Measurements from ENCODE around the gene C11orf91.

DNA sequence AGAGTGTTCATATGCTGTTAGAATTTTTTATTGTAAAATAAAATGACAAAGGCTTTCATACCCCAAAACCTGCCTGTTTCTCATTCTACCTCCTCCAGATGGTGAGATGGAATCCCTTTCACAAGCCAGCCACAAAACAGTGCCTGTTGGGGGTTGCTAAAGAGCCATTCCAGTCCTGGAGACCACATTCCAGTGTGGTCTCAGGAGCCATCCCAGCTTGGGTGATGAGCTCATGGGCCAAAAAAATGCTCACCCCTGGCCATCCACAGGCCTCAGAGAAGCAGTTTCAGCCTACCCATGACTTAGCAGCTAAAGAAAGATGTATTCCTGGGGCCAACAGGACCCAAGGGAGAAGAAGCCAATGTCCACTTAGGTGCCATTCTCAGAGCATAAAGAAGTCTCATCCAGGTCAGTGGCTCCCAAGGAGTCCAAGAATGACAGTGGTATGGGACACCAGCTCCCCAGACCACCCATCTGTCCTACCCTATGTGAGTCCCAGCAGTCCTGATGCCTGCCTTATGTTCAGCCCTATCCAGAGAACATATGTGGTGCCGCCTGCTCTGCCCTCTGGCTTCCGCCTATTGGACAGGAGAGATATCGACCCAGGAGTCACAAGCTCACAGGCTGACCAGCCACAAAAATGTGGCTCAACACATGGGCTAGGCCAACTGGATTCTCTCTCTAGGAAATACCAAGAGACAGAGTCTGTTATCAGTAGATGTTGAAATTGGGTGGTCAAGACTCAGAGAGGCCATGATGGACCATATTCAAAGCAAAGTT is 26.4 kb downstream of the C11orf91 start:
- TF ChIP-seq, protein P1, sequence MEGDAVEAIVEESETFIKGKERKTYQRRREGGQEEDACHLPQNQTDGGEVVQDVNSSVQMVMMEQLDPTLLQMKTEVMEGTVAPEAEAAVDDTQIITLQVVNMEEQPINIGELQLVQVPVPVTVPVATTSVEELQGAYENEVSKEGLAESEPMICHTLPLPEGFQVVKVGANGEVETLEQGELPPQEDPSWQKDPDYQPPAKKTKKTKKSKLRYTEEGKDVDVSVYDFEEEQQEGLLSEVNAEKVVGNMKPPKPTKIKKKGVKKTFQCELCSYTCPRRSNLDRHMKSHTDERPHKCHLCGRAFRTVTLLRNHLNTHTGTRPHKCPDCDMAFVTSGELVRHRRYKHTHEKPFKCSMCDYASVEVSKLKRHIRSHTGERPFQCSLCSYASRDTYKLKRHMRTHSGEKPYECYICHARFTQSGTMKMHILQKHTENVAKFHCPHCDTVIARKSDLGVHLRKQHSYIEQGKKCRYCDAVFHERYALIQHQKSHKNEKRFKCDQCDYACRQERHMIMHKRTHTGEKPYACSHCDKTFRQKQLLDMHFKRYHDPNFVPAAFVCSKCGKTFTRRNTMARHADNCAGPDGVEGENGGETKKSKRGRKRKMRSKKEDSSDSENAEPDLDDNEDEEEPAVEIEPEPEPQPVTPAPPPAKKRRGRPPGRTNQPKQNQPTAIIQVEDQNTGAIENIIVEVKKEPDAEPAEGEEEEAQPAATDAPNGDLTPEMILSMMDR (conservative IDR thresholded peaks at IDR 0.05 in 1 of 2, IDR thresholded peaks at IDR 0.05 in 1 of 2; ENCODE audit: low read depth in 1 of 2, low read length in 2 of 2): no peak
- no peak for TF ChIP-seq EZH2 (IDR thresholded peaks at IDR 0.05; ENCODE audit: low read length, missing control alignments)

Measured in fibroblast of lung (primary cell).